Measurements from ENCODE around the gene FHDC1.

DNA sequence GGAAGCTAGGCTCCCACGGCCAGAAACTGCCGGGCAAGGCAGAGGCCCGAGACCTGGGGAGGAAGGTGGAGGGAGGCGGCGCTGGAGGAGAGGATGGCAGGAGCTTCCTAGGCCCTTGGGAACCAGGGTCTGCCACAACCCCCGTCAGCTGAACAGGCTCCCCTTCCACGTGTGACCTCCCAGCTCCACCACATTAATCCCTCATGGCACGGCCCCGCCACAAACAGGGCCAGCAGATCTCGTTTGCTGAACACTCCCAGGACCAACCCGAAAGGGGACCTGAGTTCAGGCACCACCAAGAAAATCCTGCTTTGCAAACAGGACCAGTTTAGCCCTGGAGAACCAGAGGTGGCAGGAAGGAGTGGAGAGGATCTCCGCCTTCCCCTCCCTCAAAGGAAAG, 62.7 kb downstream of the FHDC1 start:
- TF ChIP-seq, protein P1, sequence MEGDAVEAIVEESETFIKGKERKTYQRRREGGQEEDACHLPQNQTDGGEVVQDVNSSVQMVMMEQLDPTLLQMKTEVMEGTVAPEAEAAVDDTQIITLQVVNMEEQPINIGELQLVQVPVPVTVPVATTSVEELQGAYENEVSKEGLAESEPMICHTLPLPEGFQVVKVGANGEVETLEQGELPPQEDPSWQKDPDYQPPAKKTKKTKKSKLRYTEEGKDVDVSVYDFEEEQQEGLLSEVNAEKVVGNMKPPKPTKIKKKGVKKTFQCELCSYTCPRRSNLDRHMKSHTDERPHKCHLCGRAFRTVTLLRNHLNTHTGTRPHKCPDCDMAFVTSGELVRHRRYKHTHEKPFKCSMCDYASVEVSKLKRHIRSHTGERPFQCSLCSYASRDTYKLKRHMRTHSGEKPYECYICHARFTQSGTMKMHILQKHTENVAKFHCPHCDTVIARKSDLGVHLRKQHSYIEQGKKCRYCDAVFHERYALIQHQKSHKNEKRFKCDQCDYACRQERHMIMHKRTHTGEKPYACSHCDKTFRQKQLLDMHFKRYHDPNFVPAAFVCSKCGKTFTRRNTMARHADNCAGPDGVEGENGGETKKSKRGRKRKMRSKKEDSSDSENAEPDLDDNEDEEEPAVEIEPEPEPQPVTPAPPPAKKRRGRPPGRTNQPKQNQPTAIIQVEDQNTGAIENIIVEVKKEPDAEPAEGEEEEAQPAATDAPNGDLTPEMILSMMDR (IDR thresholded peaks at IDR 0.05) = no peak
- TF ChIP-seq RCOR1 (IDR thresholded peaks at IDR 0.05; ENCODE audit: low read depth, low read length) (no peak), MYC (IDR thresholded peaks at IDR 0.05; ENCODE audit: borderline replicate concordance, low read length) (no peak), CEBPB (IDR thresholded peaks at IDR 0.05) (no peak)
- TF ChIP-seq, protein P2, sequence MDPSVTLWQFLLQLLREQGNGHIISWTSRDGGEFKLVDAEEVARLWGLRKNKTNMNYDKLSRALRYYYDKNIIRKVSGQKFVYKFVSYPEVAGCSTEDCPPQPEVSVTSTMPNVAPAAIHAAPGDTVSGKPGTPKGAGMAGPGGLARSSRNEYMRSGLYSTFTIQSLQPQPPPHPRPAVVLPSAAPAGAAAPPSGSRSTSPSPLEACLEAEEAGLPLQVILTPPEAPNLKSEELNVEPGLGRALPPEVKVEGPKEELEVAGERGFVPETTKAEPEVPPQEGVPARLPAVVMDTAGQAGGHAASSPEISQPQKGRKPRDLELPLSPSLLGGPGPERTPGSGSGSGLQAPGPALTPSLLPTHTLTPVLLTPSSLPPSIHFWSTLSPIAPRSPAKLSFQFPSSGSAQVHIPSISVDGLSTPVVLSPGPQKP (IDR thresholded peaks at IDR 0.05; ENCODE audit: low read depth, low read length) = no peak
- TF ChIP-seq, protein P3, sequence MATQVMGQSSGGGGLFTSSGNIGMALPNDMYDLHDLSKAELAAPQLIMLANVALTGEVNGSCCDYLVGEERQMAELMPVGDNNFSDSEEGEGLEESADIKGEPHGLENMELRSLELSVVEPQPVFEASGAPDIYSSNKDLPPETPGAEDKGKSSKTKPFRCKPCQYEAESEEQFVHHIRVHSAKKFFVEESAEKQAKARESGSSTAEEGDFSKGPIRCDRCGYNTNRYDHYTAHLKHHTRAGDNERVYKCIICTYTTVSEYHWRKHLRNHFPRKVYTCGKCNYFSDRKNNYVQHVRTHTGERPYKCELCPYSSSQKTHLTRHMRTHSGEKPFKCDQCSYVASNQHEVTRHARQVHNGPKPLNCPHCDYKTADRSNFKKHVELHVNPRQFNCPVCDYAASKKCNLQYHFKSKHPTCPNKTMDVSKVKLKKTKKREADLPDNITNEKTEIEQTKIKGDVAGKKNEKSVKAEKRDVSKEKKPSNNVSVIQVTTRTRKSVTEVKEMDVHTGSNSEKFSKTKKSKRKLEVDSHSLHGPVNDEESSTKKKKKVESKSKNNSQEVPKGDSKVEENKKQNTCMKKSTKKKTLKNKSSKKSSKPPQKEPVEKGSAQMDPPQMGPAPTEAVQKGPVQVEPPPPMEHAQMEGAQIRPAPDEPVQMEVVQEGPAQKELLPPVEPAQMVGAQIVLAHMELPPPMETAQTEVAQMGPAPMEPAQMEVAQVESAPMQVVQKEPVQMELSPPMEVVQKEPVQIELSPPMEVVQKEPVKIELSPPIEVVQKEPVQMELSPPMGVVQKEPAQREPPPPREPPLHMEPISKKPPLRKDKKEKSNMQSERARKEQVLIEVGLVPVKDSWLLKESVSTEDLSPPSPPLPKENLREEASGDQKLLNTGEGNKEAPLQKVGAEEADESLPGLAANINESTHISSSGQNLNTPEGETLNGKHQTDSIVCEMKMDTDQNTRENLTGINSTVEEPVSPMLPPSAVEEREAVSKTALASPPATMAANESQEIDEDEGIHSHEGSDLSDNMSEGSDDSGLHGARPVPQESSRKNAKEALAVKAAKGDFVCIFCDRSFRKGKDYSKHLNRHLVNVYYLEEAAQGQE (IDR thresholded peaks at IDR 0.05) = no peak
- TF ChIP-seq, protein P4, sequence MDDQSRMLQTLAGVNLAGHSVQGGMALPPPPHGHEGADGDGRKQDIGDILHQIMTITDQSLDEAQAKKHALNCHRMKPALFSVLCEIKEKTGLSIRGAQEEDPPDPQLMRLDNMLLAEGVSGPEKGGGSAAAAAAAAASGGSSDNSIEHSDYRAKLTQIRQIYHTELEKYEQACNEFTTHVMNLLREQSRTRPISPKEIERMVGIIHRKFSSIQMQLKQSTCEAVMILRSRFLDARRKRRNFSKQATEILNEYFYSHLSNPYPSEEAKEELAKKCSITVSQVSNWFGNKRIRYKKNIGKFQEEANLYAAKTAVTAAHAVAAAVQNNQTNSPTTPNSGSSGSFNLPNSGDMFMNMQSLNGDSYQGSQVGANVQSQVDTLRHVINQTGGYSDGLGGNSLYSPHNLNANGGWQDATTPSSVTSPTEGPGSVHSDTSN (IDR thresholded peaks at IDR 0.05) = no peak

Data from A549 (cell line).